D721Med (cell line): ENCODE data around the gene ATE1.
A peak's percentile ranks its signal among the peaks of the same experiment; 100 is the strongest.

Experiments
- DNase-seq: peaks from one replicate; pipeline ENCODE4 v3.0.0; 2011; ENCODE audit warnings: low spot score; ENCODE audit not compliant: insufficient read length
- FAIRE-seq: peaks from 2 replicates; lab custom pipeline; 2011; peaks lifted over from hg19 to GRCh38; lab: Jason Lieb, UNC
- CTCF ChIP-seq: IDR thresholded peaks from 2 replicates; pipeline ENCODE4 v1.5.1; 2012; ENCODE audit warnings: mild to moderate bottlenecking, control low read depth; ENCODE audit not compliant: insufficient read depth; ENCODE audit errors: missing control alignments

Gene ATE1

GRCh38 chr10:121889212-121889611 is 38.6 kb downstream of the ATE1 start:
- DNase-seq: no peak
- FAIRE-seq: no peak
- TF ChIP-seq CTCF: no peak

GRCh38 chr10:121886997-121887622 is 40.7 kb downstream of the ATE1 start:
- peak; percentile 21 for DNase-seq
- no peak for FAIRE-seq
- peak; percentile 31 for TF ChIP-seq CTCF

- TF ChIP-seq CTCF: no peak
- DNase-seq: no peak
- FAIRE-seq: no peak
Observed at GRCh38 chr10:121886181-121886580, 41.6 kb downstream of the ATE1 start.

- FAIRE-seq: no peak
- no peak for TF ChIP-seq CTCF
- no peak for DNase-seq
Observed at GRCh38 chr10:121880895-121881294, 46.9 kb downstream of the ATE1 start.

- DNase-seq (no peak), FAIRE-seq (no peak)
- no peak for TF ChIP-seq CTCF
Observed at GRCh38 chr10:121879476-121879875, 48.4 kb downstream of the ATE1 start.

- no peak for FAIRE-seq
- no peak for DNase-seq
- TF ChIP-seq CTCF: no peak
Observed at GRCh38 chr10:121873236-121873635, 54.6 kb downstream of the ATE1 start.

- DNase-seq: no peak
- FAIRE-seq: no peak
- TF ChIP-seq CTCF: no peak
Observed at GRCh38 chr10:121870413-121870812, 57.4 kb downstream of the ATE1 start.
